ENCODE measurements around the gene CHST15.

The CHST15 gene

GRCh38 chr10:124032087-124032935 lies 61.1 kb downstream of the CHST15 start:
- no peak for DNase-seq (ENCODE audit: low read depth in 3 of 3, low spot score in 1 of 3)

- DNase-seq (ENCODE audit: low read depth in 3 of 3, low spot score in 1 of 3) = no peak
These were observed 62.8 kb downstream of the CHST15 start for GRCh38 chr10:124030492-124031110.

- DNase-seq (ENCODE audit: low read depth in 3 of 3, low spot score in 1 of 3) = no peak
These were observed 63.3 kb downstream of the CHST15 start for GRCh38 chr10:124030061-124030460.

GRCh38 chr10:124029559-124029958 lies 63.8 kb downstream of the CHST15 start:
- no peak for DNase-seq (ENCODE audit: low read depth in 3 of 3, low spot score in 1 of 3)

GRCh38 chr10:124028700-124029480 lies 64.5 kb downstream of the CHST15 start:
- DNase-seq (ENCODE audit: low read depth in 3 of 3, low spot score in 1 of 3) = no peak

GRCh38 chr10:124027651-124028050 lies 65.7 kb downstream of the CHST15 start:
- no peak for DNase-seq (ENCODE audit: low read depth in 3 of 3, low spot score in 1 of 3)

GRCh38 chr10:124027031-124027611 lies 66.3 kb downstream of the CHST15 start:
- DNase-seq (ENCODE audit: low read depth in 3 of 3, low spot score in 1 of 3) = no peak

- no peak for DNase-seq (ENCODE audit: low read depth in 3 of 3, low spot score in 1 of 3)
These were observed 66.8 kb downstream of the CHST15 start for GRCh38 chr10:124026589-124026939.

- no peak for DNase-seq (ENCODE audit: low read depth in 3 of 3, low spot score in 1 of 3)
These were observed 67.5 kb downstream of the CHST15 start for GRCh38 chr10:124025660-124026588.

GRCh38 chr10:124025152-124025551 lies 68.2 kb downstream of the CHST15 start:
- no peak for DNase-seq (ENCODE audit: low read depth in 3 of 3, low spot score in 1 of 3)

- no peak for DNase-seq (ENCODE audit: low read depth in 3 of 3, low spot score in 1 of 3)
These were observed 71.3 kb downstream of the CHST15 start for GRCh38 chr10:124022066-124022465.

GRCh38 chr10:124020981-124021815 lies 72.2 kb downstream of the CHST15 start:
- no peak for DNase-seq (ENCODE audit: low read depth in 3 of 3, low spot score in 1 of 3)

GRCh38 chr10:124019886-124020797 lies 73.3 kb downstream of the CHST15 start:
- no peak for DNase-seq (ENCODE audit: low read depth in 3 of 3, low spot score in 1 of 3)

- no peak for DNase-seq (ENCODE audit: low read depth in 3 of 3, low spot score in 1 of 3)
These were observed 74.4 kb downstream of the CHST15 start for GRCh38 chr10:124018886-124019525.

GRCh38 chr10:124017729-124018128 lies 75.7 kb downstream of the CHST15 start:
- no peak for DNase-seq (ENCODE audit: low read depth in 3 of 3, low spot score in 1 of 3)

- no peak for DNase-seq (ENCODE audit: low read depth in 3 of 3, low spot score in 1 of 3)
These were observed 76.5 kb downstream of the CHST15 start for GRCh38 chr10:124016804-124017375.

GRCh38 chr10:124015991-124016390 lies 77.4 kb downstream of the CHST15 start:
- DNase-seq (ENCODE audit: low read depth in 3 of 3, low spot score in 1 of 3) = no peak

Measured in stimulated activated CD4-positive, alpha-beta T cell treated with anti-CD3 and anti-CD28 coated beads, TNF-alpha, amount 100 ng/mL, for 1 hour (primary cell).